ENCODE data around the gene SLC16A14.
"Not testable (repeated sequence)": the region's sequence is repeated elsewhere in the genome, so short reads cannot be mapped to it uniquely, and the experiment has no call there.

GRCh38 chr2:230101967-230102366 is 33.2 kb upstream of the SLC16A14 start:
- TF ChIP-seq, protein P1, sequence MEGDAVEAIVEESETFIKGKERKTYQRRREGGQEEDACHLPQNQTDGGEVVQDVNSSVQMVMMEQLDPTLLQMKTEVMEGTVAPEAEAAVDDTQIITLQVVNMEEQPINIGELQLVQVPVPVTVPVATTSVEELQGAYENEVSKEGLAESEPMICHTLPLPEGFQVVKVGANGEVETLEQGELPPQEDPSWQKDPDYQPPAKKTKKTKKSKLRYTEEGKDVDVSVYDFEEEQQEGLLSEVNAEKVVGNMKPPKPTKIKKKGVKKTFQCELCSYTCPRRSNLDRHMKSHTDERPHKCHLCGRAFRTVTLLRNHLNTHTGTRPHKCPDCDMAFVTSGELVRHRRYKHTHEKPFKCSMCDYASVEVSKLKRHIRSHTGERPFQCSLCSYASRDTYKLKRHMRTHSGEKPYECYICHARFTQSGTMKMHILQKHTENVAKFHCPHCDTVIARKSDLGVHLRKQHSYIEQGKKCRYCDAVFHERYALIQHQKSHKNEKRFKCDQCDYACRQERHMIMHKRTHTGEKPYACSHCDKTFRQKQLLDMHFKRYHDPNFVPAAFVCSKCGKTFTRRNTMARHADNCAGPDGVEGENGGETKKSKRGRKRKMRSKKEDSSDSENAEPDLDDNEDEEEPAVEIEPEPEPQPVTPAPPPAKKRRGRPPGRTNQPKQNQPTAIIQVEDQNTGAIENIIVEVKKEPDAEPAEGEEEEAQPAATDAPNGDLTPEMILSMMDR (IDR thresholded peaks at IDR 0.05 in 2 of 3, conservative IDR thresholded peaks at IDR 0.05 in 1 of 3; ENCODE audit: control insufficient read depth in 2 of 3, extremely low read depth in 1 of 3, insufficient read depth in 1 of 3, low read depth in 3 of 3, low read length in 3 of 3) = not testable (repeated sequence)
- TF ChIP-seq SMARCA5 (IDR thresholded peaks at IDR 0.05); EZH2 (IDR thresholded peaks at IDR 0.05; ENCODE audit: borderline replicate concordance, control insufficient read depth, low read depth, low read length); MXI1 (IDR thresholded peaks at IDR 0.05; ENCODE audit: low read depth, low read length); ZNF384 (IDR thresholded peaks at IDR 0.05; ENCODE audit: borderline replicate concordance, low read depth, low read length); FOXM1 (IDR thresholded peaks at IDR 0.05; ENCODE audit: low read depth, low read length); NR2F1 (conservative IDR thresholded peaks at IDR 0.05); HDAC6 (IDR thresholded peaks at IDR 0.05; ENCODE audit: unreplicated experiment); CHD2 (IDR thresholded peaks at IDR 0.05; ENCODE audit: borderline replicate concordance, low read depth, low read length): not testable (repeated sequence)
- TF ChIP-seq, protein P2, sequence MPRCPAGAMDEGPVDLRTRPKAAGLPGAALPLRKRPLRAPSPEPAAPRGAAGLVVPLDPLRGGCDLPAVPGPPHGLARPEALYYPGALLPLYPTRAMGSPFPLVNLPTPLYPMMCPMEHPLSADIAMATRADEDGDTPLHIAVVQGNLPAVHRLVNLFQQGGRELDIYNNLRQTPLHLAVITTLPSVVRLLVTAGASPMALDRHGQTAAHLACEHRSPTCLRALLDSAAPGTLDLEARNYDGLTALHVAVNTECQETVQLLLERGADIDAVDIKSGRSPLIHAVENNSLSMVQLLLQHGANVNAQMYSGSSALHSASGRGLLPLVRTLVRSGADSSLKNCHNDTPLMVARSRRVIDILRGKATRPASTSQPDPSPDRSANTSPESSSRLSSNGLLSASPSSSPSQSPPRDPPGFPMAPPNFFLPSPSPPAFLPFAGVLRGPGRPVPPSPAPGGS (IDR thresholded peaks at IDR 0.05; ENCODE audit: borderline replicate concordance, insufficient read depth, low read depth, low read length, poor library complexity, severe bottlenecking) = not testable (repeated sequence)

Data from GM12878 (cell line).